MV-4-11 (cell line): ENCODE data around the gene EPHB2.

Experiments
- DNase-seq: peaks from one replicate; lab custom pipeline; 2025; lab: John Stamatoyannopoulos, UW

Gene EPHB2

DNA sequence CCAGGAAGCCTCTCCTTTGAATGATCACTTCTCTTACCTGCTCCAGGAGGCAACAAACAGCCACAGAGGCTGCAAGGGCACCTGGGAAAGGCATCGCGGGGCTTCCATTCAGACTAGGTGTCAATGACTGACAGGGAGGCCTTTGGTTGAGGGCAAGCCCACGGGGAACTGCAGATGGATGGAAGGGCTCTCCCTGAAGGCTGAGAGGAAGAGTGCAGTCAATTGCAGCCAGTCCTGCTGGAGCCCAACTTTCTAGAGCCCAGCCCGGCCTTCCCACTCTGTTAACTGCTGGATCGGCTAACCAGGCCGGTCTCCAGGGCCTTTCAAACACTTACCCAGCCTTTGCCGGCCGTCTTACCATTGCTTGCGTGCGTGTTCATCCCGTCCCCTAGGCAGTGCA lies 172.8 kb downstream of the EPHB2 start:
- DNase-seq = no peak

DNA sequence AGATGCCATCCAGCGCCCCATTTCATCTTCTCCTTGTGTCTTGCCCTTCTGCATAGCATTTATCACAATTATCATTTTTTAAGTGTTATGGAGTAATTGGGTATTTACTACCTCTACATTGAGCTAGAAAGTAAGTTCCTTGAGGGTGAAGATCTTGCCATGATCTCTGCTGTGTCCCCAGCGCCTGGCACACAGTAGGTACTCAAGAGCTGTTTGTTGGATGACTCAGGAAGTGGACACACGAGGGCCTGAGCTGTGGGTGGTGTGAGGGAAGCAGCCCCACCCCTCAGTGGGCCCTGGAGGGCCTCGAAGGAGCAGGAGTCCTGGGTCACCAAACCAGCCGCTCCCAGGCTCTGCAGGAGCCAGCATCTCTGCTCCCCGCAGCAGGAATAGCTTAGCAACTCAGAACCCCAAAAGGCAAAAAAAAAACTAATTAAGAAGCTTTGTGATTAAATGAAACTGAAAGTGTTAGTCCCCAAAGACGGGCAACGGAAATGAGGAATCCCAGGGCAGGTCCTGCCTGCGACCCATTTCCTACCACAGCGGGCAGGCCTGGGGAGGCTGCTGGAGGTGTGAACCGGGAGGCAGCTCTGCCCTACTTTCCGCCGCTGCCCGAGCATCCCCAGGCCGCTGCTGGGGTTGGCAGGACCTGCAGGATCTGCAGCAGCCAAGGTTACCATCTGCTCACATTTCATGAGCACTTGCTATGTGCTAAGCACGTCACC lies 174.3 kb downstream of the EPHB2 start:
- no peak for DNase-seq

DNA sequence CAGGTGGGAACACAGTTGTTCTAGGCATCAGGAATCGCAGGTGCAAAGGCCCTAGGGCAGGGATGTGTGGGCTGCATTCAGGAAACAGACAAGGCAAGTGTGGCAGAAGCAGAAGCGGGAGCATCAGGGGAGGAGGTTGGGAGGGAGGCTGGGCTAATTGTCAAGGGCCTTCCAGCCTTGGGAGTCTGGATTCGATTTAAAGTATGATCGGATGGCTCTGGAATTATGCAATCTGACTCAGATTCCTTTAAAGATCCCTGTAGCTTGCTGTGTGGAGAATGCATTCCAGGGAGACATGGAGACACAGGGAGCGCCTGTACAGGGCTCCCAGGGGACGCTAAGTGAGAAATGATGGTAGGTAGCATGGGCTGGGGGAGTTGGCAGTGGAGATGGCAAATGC lies 175.6 kb downstream of the EPHB2 start:
- DNase-seq = no peak

DNA sequence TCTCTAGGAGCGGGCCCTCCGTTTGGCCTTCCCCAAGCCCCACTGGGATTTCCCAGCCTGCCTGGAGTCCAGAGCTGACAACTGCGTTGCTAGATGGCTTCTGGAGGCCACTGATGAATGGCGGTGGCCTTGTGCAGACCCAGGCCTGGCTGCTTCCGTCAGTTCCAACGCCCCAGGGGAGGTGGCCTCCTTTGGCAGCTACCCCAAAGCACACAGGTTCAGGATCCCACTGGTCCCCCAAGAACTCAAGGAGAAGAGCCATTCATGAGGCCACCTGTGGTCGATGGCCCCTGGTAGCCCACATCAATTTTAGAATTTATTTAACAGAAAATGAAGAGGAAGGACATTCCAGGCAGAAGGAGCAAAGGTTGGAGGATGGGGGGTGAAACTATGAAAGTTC lies 176.9 kb downstream of the EPHB2 start:
- DNase-seq = no peak

DNA sequence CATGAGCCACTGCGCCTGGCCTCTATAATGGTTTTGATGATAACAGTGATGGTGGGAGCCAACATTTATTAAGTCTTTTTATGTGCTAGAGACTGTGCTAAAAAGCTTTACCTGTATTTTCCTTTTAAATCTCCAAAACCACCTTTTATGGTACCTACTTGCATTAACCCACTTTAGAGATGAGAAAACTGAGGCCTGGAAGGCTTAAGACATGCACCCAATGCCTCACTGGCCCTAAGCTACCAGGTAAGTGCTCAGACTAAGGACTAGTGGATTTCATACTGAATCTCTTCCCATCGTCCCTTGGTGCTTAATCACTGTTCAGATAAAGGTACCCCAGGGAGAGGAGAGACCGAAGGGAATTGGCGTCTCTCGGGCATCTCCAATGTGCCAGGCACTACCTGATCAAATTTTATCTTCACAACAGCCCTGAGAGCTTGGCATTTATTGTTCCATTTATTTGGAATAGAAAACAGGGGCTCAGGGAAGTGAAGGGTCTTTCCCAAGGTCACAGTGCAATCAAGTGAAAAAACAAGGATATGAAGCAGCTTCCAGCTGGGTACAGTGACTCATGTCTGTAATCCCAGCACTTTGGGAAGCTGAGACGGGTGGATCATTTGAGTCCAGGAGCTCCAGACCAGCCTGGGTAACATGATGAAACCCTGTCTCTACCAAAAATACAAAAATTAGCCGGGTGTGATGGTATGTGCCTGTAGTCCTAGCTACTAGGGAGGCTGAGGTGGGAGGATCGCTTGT lies 177.9 kb downstream of the EPHB2 start:
- no peak for DNase-seq

DNA sequence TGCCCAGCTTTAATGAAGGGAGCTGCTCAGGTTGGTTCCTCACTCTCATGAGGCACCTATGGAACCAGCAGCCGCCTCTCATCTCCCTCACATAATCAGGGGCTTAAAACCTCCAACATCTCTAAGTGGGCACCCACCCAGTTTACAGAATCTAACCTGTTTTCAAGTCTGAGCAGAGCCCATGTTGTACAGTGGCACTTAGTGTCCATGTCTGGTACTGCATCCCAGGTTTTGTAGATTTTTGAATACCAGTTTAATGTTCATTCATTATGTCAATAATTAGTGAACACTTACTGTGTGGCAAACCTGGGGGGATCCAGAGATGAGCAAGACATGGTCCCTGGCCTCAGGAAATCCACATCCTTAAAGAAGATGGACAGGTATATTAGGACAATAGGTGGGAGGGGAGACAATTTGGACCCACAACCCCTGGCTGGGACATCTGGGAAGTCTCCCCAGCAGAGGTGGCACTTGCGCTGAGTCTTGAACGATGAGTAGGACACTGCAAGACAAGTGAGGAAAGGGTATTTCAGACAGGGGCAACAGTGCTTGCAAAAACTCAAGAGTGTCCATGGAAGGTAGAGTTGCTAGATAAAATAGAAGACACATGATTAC lies 178.7 kb downstream of the EPHB2 start:
- no peak for DNase-seq

DNA sequence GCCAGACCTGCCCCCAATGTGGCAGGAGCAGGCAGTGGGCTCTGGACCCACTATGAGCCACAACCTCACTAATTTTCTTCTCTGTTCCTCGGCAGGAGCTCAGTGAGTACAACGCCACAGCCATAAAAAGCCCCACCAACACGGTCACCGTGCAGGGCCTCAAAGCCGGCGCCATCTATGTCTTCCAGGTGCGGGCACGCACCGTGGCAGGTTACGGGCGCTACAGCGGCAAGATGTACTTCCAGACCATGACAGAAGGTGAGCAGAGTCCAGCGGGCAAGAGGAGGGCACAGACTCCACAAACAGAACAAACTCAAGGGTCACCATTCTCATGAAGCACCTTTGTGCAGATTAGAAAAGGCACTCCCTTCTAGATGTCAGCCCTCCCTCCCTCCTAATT lies 182.2 kb downstream of the EPHB2 start:
- DNase-seq = no peak

DNA sequence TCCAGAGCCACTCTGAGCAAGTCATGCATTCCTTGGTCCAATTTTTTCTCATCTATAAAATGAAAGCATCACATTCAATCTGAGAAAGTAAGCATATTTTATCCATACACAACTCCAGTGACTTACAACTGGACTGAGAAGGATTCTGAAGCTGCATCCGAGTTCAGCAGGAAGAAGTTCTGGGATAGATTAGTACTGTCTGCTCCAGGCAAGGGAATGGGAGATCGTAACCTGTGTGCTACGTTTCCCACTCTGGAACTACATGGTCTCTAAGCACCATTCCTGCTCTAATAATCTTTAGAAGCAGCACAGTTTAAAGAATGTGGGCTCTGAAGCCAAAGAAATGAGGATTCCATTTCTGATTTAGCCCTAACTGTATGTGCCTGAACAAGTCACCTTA lies 182.7 kb downstream of the EPHB2 start:
- no peak for DNase-seq

DNA sequence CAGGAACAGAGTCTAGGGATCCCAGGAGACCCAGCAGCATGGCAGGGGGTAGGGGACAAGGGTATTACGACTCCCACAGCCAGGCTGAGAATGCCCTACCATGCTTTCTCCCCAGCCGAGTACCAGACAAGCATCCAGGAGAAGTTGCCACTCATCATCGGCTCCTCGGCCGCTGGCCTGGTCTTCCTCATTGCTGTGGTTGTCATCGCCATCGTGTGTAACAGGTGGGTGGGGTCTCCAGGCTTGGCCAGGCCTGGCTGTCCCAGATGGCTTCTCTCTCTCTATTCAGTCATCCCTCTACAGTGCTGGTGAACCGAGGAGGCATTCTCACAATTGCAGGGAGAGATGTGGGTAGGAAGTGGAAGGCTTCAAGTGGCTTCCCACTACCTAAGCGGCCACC lies 184.7 kb downstream of the EPHB2 start:
- no peak for DNase-seq

DNA sequence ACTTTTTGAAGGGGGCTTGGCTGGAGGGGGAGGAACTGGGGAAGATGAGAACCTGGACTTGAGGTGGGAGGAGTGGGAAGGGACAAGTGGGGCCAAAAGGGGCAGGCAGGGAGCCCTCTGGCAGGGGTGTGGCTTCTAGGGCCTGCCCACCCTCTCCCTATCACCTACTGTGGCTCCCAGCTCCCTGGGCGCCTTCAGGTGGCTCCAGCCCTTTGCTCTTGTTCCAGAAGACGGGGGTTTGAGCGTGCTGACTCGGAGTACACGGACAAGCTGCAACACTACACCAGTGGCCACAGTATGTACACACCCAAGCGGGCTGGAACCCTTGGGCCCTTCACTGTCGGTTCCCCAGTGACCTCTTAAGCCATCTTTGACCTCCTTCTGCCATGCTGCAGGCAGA lies 185.5 kb downstream of the EPHB2 start:
- DNase-seq = no peak

DNA sequence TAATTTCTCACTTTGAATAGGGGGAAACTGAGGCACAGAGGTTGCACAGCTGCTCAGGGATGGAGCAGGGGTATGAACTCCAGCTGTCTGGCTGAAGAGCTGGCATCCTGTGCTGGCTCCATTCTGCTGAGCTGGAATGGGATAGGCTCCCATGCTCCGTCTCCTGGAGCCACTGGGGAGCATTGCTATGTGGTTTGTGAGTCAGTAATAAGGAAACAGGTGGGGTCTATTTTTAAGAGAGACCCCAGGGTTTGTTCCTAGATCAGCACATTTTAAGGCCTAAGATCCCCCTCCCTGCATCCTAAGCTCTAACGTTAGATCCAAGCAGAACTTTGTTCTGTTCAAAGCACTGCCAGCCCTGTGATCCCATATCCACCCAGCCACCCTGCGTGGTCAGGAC lies 189.8 kb downstream of the EPHB2 start:
- DNase-seq = no peak

DNA sequence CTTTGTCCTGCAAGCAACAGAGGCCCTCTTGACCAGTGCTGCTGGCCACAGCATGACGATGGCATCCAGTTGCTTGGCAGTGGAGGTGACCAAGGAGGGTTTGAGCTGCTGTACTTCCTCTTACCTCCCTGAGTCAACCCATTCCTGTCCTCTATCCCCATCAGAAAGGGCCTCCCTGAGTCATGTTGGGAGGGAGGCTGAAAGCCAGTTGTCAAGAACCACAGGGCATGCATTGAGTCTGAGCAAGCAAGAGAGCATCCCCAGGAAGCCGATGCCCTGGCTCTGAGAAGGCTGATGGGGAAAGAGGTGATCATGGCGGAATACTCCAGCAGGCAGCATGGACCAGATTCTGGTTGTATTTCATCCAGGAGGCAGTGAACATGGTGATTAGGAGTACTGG lies 192.5 kb downstream of the EPHB2 start:
- DNase-seq = no peak

DNA sequence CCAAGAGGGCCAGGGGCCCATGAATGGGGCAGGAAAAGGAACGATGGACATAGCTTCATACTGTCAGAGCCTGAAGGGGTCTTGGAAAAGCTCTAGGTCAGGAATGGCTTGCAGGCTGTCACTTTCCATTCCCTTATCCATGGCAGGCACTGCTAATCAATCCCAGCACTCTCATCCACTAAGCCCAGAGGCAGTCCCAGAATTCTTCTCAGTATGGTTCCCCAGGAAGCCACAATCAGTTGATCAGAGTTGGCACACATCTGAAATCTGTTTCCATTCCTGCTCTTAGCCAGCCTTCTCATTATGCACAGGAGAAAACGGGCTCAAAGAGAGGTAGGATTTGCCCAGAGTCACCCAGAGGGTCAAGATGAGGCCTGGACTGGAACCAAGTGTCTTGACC lies 196.3 kb downstream of the EPHB2 start:
- DNase-seq = no peak

DNA sequence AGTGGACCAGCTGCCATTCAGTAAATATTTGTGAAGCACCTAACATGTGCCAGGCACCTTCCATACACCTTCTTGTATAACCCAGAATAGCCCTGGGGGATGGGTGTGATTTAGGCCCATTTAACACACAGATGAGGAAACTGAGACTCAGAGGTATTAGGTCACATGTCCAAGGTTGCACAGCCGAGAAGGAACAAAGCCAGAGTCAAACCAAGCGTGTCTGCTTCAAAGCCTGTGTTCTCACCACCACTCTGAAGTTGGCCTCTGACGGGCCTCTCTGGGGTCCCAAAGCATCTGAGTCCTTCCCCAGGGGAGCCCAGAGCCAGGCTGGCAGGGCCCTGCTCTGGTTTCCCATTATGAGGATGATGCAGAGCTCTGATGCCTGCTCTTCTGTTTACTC lies 196.9 kb downstream of the EPHB2 start:
- no peak for DNase-seq

DNA sequence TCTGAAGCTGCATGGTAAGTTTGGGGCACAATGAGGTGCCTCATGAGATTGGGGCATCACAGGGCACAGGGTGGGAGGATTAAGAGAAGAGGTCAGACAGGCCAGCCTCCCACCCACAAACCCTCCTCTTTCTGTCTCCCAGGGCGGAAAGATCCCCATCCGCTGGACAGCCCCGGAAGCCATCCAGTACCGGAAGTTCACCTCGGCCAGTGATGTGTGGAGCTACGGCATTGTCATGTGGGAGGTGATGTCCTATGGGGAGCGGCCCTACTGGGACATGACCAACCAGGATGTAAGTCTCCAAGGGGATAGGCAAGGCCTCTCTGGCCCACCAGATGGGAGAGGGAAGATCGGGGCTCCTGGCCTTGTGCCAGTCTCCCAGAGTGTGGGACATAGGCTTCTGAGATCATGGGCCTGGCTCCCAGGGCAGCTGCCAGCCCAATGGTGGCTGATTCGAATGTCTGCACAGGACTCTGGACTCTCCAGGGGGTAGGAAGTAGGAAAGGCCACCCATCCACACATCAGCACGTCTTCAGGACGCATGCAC lies 198.3 kb downstream of the EPHB2 start:
- no peak for DNase-seq

DNA sequence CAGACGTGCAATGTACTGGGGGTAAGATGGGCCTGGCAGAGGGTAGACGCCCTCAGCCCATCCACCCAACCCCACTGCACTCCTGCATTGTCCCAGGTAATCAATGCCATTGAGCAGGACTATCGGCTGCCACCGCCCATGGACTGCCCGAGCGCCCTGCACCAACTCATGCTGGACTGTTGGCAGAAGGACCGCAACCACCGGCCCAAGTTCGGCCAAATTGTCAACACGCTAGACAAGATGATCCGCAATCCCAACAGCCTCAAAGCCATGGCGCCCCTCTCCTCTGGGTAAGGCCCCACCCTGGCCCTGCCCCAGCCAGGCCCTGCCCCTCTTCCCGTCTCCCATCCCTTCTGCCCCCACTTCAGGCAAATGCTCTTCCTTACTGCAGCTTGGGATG lies 199.6 kb downstream of the EPHB2 start:
- DNase-seq = no peak

DNA sequence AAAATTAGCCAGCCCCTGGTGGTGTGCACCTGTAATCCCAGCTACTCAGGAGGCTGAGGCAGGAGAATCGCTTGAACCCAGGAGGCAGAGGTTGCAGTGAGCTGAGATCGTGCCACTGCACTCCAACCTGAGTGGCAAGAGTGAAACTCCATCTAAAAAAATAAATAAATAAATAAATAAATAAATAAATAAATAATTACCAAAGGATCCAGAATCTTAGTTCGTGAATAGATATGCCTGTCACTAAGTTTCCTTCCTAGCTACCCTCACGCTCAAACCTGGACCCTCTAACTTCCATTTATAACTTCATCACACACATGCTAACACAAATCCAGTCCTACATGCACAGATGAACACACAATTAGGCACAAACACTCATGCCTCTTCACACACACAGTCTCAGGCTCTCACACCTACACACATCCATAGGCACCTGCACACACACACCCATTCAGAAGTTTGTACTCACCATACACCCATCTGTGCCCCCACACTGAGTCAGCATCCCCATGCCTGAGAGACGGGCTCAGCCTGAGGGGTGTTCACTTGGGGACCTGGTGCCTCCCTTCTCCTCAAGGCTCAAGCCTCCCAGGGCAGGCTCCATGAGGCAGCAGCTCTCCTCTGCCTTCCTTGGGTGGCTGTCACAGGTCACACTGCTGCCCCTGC lies 200.5 kb downstream of the EPHB2 start:
- DNase-seq = no peak

DNA sequence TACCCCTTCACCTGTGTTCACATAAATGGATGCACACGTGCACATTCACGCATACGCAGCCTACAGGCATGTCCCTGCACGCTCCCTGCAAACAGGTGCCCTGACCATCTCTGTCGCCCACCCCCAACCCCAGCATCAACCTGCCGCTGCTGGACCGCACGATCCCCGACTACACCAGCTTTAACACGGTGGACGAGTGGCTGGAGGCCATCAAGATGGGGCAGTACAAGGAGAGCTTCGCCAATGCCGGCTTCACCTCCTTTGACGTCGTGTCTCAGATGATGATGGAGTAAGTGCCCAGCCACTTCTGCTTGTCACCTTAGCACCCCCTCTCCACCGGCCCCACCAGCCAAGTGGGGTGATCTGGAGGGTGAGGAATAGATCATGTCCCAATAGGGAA lies 201.7 kb downstream of the EPHB2 start:
- no peak for DNase-seq

DNA sequence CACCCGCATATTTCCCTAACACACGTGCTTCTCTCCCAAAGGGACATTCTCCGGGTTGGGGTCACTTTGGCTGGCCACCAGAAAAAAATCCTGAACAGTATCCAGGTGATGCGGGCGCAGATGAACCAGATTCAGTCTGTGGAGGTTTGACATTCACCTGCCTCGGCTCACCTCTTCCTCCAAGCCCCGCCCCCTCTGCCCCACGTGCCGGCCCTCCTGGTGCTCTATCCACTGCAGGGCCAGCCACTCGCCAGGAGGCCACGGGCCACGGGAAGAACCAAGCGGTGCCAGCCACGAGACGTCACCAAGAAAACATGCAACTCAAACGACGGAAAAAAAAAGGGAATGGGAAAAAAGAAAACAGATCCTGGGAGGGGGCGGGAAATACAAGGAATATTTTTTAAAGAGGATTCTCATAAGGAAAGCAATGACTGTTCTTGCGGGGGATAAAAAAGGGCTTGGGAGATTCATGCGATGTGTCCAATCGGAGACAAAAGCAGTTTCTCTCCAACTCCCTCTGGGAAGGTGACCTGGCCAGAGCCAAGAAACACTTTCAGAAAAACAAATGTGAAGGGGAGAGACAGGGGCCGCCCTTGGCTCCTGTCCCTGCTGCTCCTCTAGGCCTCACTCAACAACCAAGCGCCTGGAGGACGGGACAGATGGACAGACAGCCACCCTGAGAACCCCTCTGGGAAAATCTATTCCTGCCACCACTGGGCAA lies 202.9 kb downstream of the EPHB2 start:
- DNase-seq = no peak

DNA sequence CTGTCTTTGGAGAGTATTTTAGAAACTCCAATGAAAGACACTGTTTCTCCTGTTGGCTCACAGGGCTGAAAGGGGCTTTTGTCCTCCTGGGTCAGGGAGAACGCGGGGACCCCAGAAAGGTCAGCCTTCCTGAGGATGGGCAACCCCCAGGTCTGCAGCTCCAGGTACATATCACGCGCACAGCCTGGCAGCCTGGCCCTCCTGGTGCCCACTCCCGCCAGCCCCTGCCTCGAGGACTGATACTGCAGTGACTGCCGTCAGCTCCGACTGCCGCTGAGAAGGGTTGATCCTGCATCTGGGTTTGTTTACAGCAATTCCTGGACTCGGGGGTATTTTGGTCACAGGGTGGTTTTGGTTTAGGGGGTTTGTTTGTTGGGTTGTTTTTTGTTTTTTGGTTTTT lies 203.5 kb downstream of the EPHB2 start:
- no peak for DNase-seq

DNA sequence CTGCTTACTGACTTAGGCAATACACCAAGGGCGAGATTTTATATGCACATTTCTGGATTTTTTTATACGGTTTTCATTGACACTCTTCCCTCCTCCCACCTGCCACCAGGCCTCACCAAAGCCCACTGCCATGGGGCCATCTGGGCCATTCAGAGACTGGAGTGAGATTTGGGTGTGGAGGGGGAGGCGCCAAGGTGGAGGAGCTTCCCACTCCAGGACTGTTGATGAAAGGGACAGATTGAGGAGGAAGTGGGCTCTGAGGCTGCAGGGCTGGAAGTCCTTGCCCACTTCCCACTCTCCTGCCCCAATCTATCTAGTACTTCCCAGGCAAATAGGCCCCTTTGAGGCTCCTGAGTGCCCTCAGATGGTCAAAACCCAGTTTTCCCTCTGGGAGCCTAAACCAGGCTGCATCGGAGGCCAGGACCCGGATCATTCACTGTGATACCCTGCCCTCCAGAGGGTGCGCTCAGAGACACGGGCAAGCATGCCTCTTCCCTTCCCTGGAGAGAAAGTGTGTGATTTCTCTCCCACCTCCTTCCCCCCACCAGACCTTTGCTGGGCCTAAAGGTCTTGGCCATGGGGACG lies 204.1 kb downstream of the EPHB2 start:
- DNase-seq = no peak

DNA sequence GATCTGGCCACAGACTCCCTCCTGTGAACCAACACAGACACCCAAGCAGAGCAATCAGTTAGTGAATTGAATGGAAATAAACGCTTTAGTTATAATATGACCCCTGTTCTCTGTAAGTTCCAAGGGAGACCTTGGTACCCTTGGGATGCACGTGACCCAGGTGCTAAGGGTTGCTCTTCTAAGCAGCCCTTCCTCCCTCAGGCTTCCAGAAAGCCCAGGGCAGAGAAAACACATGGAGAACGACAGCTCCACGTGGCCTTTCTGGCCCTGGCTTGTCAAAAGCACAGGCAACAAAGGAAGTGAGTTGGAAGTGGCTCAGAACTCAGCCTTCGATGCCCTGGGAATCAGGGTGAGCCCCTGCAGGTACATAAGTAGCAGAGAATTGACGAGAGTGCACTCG lies 204.6 kb downstream of the EPHB2 start:
- no peak for DNase-seq
